NOMO-1 treated with DMSO at 0.1 percent for 48 hours (cell line): ENCODE results near the gene ZNF292.
"Not testable (repeated sequence)": the region's sequence is repeated elsewhere in the genome, so short reads cannot be mapped to it uniquely, and the experiment has no call there.

Source experiments
- DNase-seq: peaks from one replicate; lab custom pipeline; 2025; ENCODE audit not compliant: unreplicated experiment; lab: John Stamatoyannopoulos, UW

ZNF292 gene

GRCh38 chr6:87154993-87155841 is at the start of gene ZNF292:
ZNF292 (plus strand) TSS chr6:87155565; CDS start chr6:87155592, 27 bp downstream.
- DNase-seq: peak; percentile 98

DNA sequence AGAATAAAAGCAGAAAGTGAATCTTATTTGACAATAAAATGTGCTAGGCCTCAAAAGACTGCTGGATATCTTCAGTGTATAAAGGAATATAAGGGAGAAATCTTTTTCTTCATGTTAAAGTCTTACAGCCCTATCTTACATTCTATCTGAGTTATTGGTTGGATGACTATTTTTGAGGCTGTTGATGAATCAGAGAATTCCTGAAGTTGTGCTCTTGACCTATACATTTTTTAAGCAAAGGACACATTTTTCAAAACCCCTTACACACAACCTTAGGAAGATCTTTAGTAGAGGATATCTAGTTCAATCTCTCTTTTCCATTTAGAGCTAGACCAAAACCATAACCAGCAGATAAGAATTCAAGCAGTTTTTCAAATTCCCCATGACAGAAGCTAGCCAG is 49.5 kb upstream of the ZNF292 start:
- DNase-seq: no peak

DNA sequence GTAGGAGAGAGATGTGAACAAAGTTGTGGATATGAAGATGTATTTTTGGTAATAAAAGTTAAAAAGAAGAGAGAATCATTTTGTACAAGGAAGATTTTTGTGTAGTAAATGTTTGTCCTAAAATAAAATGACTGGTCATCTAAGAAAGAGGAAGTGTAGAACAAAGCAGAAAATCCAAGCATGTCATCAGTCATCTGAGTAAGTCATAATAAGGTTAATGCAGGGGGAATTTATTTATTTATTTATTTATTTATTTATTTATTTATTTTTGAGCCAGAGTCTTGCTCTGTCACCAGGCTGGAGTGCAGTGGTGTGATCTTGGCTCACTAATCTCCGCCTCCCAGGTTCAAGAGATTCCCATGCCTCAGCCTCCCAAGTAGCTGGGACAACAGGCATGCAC is 44.7 kb upstream of the ZNF292 start:
- peak; percentile 54 for DNase-seq

- peak; percentile 25 for DNase-seq
These were observed 39.8 kb upstream of the ZNF292 start for GRCh38 chr6:87115402-87116135.

GRCh38 chr6:87116922-87117321 is 38.4 kb upstream of the ZNF292 start:
- DNase-seq: no peak

DNA sequence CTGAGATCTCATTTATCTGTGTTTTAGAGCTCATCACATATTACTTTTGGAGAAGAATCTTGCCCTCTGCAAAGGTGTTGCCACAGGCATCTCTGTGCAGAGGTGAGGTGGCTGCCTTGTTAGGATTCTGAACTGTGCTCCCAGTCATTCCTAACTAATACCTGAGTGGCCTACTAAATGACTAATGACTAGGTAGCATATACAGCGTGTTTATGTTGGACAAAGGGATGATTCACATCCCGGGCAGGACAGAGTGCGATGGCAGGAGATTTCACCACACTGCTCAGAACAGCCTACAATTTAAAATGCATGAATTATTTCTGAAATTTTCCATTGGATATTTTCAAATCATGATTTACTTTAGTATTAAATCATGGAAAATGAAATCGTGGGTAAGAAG is 37.3 kb upstream of the ZNF292 start:
- DNase-seq: no peak

- no peak for DNase-seq
These were observed 32.9 kb upstream of the ZNF292 start for GRCh38 chr6:87122477-87122876.

- DNase-seq: no peak
These were observed 31.3 kb upstream of the ZNF292 start for GRCh38 chr6:87124074-87124473.

DNA sequence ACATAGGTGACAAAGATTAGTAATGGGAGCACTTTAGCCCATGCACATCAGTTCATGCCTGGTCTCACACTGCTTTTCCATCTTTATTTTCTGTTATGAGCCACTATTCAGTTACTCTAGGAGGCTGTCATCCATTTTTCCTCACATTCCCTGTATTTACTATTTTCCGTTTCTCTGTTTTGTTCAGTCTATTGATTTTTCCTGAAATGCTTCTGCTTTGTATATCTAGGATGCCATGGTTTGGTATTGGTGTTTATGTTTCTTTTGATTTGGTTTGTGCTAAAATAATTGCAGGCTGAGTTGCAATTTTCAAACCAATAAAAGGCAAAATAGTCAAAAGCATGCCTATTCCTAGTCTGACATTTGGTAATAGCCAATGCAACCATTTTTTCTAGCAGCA is 28.9 kb upstream of the ZNF292 start:
- DNase-seq: no peak

DNA sequence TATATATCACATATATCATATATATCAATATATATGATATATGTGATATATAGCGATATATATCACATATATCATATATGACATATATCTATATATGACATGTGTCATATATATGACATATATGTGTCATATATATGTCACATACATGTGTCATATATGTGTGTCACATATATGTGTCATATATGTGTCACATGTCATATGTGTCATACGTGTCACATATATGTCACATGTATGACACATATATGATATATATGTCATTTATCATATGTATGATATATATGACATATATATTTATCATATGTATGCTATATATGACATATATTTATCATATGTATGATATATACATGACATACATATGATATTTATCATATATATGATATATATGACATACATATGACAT is 27.6 kb upstream of the ZNF292 start:
- no peak for DNase-seq

DNA sequence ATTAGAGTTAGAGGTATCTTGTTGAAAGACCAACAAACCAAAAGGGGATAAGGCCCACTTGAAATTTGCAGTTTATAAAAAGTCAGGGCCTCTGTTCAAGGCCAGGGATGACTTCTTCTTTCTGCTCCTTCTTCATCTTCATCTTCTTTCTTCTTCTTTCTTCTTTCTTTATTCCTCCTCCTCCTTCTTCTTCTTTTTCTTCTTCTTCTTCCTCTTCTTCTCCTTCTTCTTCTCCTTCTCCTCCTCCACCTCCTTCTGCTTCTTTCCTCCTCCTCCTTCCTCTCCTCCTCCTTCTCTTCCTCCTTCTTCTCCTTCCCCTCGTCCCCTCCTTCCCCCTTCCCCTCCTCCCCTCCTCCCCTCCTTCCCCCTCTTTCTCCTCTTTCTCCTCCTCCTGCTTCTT is 18.4 kb upstream of the ZNF292 start:
- DNase-seq: no peak

DNA sequence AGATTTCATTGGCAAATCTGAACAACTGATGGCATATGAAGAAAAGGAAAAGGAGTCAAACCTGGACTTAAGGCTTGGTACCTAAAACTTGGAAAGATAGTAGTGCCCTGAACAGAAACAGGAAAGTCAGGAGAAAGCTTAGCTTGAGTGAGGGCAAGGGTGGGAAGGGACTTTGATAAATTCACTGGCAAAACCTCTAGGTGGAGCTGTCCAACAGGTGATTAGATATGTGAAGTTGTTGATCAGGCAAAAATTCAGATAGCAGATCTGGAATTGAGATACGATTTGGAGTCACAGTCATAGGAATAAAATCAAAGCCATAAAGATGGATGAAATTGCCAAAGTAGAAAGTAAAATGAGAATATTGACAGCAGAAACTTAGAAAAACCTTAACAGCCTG is 16.1 kb upstream of the ZNF292 start:
- peak; percentile 41 for DNase-seq

DNA sequence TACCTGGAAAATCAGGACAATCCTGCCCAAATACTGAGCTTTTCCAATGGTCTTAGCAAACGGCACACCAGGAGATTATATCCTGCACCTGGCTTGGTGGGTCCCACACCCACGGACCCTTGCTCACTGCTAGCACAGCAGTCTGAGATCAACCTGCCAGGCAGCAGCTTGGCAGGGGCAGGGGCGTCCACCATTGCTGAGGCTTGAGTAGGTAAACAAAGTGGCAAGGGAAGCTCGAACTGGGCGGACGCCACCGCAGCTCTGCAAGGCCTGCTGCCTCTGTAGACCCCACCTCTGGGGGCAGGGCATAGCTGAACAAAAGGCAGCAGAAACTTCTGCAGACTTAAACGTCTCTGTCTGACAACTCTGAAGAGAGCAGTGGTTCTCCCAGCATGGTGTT is 15.4 kb upstream of the ZNF292 start:
- not testable (repeated sequence) for DNase-seq

DNA sequence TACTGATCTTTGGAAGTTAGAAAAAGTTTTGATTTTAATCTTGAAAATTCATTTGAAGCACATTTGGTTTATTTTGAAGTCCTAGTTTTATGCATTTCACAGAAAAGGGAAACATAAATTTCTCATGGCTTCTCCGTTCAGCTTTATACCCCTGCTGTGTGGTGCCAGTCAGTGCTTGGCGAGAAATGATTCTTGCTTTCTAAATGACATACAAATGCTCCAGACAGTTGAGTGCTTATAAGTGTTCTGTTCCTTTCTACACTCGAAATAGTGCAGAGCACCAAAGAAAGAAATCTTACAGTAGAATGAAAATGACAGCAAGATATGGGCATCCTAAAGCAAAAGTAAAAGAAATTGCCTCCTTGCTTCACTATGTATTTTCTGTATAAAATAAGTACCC is 9.0 kb upstream of the ZNF292 start:
- no peak for DNase-seq

DNA sequence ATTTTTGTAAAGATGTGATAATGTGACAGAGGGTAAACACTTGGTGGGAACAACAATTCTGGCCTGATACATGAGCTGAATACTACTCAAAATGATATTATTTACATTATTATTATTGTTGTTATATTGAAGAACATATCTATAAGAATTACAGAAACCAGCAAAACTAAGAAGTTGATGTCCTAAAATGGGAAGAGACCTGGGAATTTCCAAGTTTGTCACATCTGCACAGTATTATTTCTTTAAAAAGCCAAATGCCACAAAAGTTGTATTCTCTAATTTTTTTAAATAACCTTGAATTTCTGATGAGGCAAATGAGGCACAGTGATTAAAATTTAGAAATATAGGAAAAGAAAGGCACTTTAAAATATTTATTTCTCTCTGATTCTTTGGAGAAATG is 5.0 kb upstream of the ZNF292 start:
- no peak for DNase-seq

- no peak for DNase-seq
These were observed 3.9 kb upstream of the ZNF292 start for GRCh38 chr6:87151471-87151780.

DNA sequence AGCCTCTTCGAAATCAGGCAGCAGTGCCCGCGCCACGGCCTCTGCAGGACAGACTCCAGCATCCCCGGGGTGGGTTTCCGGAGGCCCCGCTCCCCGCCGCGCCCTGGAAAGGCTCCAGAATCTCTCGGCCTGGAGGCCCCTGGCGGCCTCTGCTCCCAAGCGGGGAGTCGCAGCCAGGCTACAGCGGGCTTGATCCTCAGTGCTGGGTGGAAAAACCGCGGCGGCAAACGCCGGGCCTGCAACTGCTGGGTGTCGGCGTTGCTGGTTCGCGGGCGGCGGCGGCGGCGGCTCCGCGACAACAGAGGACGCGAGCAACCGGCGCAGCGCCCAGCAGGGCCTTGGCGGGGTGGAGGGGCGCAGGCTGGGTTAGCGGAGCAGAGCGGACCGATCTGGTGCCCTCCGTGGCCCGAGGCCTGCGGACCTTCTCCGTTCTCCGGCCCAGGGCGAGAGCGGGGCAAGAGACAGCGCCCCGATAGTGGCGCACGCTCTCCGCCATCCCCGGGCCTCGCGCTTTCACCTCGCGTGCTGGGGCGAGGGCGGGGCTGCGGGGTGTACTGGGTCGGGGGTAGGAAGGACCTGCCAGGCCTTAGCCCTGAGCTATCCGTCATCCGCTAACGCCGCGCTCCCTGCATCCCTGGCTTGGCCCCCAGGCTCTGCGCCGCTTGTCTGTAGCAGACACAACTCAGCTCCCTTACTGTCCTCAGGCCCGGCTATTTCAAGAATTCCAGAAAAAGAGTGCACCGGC is 3.4 kb upstream of the ZNF292 start:
- peak; percentile 42 for DNase-seq

GRCh38 chr6:87152526-87152955 is 2.8 kb upstream of the ZNF292 start:
- no peak for DNase-seq

GRCh38 chr6:87154641-87154992 is 748 bp upstream of the ZNF292 start:
- no peak for DNase-seq

DNA sequence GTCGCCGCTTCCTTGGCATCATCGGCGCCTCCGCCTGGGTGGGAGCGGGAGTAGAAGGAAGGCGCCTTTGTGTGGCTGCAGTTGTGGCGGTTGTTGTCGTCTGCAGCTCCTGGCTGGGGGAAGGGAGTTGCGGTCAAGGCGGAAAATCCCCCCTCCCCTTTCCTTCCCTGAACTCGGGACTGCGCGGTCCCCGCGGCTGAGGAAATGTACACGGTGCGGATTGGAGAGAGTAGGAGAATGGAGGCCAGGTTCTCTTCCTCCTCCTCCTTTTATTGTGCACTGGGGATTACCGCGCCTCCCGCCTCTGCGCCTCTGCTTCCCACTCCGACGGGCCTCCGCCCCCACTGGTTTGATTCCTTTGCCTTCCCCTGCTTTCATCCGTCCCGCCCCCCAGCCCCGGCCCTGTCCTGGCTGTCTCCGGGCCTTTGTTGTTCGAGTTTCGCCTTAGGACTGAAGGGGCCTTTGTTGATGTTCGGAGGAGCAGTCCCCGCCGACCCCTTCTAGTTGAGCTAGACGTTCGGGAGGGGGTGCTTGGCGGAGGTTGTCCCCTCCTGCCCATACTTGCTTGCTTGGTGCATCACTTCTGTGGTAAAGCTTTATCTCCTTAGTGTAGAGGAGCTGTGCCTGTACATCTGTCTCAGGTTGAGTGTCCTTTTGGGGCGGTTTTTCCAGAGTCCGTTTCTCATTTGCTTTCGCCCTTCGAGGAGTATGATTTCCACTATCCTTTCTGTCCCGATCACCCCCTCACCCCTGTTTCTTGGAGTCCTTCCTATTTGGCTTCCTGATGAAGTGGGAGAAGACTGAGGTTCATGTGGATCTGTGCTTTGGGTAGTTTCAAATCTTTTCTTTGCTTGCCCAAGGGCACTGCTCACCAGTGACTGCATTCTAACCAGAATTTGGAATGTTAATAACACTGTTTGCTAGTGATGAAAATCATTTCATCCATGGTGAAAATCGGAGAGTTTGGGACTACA is 764 bp downstream of the ZNF292 start:
- peak; percentile 36 for DNase-seq

- not testable (repeated sequence) for DNase-seq
These were observed 2.2 kb downstream of the ZNF292 start for GRCh38 chr6:87157596-87157995.
